ENCODE measurements around the gene FCHSD2.

The FCHSD2 gene

GRCh38 chr11:72962084-72962483, 180.0 kb downstream of the FCHSD2 start:
- DNase-seq = no peak

DNA sequence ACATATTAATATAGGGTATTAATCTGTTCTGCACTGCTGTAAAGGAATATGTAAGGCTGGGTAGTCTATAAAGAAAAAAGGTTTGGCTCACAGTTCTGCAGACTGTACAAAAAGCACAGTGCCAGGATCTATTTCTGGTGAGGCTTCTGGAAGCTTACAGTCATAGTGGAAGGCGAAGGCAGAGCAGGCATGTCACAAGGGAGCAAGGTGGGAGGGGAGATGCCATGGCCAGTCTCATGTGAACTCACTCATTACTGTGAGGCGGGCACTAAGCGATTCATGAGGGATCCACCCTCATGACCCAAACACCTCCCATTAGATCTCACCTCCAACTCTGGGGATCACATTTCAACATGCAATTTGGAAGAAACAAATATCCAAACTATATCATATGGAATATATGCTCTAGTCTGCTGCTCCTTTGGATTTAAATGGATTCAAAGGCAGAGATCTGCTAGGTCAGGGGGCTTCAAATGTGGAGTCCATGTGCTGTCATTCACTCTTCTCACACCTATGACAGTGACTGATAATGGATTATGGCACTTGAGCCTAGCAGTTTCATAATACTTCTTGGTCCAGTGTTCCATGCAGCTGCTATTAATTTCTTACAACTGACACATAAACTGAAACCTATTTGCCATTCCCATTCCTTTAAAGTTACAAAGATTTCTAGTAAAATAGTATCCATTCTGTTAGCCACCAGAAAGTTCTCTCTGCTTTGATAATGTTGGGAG, 182.0 kb downstream of the FCHSD2 start:
- DNase-seq = no peak

- no peak for DNase-seq
Observed at GRCh38 chr11:72958791-72959190, 183.3 kb downstream of the FCHSD2 start.

DNA sequence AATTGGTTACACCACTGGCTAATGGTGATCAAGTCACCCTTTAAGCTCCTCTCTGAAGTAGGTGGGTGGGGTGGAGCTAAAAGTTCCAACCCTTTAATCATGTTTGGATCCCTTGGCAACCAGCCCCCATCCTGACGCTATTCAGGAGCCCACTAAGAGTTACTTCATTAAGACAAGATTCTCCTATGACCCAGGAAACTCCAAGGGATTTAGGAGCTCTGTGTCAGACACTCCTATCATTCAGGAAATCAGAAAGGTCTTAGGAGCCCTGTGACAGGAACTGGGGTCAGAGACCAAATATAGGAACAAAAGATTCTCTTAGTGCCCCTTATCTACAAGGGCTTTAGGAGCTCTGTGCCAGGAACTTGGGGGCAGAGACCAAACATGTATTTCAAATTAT, 186.7 kb downstream of the FCHSD2 start:
- DNase-seq = no peak

GRCh38 chr11:72954860-72955259, 187.3 kb downstream of the FCHSD2 start:
- no peak for DNase-seq

DNA sequence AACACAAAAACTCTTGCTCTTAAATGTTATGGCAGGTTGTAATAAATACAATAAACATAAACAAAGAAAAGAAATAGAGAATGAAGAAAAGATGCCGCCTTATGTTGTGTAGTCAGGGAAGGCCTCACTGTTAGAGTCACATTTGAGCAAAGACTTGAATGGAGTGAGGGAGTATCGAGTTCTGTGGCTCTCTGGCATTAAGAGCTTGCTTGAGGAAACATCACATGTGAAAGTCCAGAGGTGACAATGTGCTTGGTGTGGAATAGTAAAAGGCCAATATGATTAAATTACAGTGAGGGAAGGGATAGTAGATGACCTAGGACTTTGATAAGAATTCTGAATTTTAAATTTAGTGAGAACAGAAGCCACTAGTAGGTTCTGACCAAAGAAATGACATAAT, 188.5 kb downstream of the FCHSD2 start:
- DNase-seq = no peak

DNA sequence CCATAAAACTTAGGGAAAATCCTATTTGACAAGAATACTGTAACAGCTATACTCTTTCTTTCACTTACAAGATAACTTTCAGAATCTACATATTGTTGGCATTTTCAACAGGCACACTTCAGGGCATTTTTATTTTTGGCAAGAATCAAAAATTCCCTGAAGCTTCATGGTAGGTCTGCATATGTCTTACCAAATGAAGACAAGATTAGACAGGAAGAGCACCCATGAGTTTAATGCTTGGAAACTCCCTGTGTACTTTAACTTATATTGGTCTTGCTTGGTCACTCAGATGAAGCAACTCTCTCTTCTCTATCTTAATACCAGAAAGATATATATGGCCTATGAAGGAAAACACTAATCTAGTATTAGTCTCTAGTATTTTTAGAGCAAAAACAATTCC, 190.2 kb downstream of the FCHSD2 start:
- no peak for DNase-seq

- peak in 1 of 2 donors; percentile 35 for DNase-seq
Observed at GRCh38 chr11:72951193-72951592, 190.9 kb downstream of the FCHSD2 start.

DNA sequence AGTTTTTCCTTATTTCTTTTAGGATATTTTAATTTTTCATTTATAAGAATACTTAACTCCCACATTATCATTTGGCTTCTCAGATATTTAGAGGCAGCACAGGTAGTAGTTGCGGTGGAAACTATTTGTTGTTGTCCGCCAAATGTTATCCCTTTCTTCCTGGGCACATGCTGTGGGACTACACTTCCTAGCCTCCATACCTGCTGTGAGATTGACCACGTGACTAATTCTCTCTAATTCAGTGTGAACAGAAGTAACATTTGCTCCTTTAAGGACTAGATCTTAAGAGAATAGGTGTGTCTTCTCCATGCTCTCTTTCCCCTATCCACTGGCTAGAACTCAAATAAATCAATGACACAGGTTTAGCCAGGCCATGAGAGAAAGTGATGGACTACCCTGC, 191.4 kb downstream of the FCHSD2 start:
- DNase-seq = no peak

DNA sequence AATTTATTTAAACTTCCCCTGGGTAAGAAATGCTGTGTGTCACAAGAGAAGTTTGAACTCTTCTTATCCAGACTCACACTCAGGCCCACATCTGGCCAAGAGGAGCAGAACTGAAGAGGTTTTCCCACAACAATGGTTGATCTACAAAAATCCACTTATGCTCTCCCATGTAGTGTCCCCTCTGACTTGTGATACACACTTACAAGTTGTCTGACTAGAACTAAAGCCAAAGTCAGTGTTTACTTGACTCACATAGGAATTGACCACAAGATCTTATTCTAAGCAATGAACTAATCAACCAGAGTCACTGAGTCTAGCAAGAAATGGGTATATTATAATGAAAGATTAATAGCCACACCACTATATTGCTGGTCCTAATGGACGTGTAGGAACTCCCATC, 194.9 kb downstream of the FCHSD2 start:
- no peak for DNase-seq

DNA sequence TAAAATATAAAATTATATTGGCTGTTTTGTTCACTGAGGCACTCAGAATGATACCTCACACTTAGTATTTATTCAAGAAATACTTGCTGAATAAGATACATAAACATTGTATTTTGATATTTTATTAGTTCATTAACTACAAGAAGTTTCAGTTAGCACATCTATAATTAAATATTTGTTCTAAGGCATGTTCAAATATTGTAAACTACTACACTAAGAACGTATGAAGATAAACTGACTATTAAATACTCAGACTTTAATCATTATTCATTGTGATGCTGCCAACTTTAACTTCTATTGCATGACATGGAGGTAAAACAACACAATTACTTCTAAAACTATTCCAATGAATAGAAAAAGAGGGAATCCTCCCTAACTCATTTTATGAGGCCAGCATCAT, 198.5 kb downstream of the FCHSD2 start:
- no peak for DNase-seq

GRCh38 chr11:72940417-72940816, 201.7 kb downstream of the FCHSD2 start:
- DNase-seq = no peak

DNA sequence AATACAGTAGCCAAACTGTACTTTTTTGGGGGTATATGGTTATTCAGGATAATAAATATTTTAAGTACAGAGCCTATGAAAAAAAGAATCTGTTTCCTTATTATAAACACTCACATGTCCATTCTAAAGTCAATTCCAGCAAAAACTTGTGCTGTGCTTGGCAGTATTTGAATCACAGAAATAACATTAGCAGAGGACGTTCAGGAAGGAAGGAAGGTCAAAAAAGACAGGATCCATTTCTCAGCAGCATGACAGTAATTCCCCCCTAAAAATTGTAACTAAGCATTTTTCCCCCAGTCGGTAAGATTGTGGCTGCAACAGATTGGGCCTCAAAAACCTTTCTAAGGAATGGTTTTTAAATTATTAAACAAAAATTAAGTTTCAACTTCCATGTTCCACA, 203.1 kb downstream of the FCHSD2 start:
- no peak for DNase-seq

- DNase-seq = no peak
Observed at GRCh38 chr11:72937439-72937838, 204.7 kb downstream of the FCHSD2 start.

DNA sequence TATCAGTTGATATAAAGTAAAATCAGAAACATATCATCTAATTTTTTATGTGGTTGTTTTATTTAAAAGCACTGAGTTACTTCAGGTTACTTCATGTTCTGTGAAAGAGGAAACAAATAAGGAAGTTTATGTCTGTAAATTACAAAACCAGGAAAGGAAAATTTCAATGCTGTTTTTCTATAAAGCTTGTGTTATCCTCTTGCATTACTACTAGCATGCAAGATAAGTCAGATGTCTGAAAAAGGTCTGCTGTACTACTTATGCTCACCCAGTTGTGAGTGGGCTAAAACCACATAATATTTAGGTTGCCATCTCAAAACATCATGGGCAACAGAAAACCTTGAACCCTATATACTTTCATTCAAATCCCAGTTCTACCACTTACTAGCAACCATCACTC, 206.4 kb downstream of the FCHSD2 start:
- DNase-seq = no peak

- DNase-seq = no peak
Observed at GRCh38 chr11:72932132-72932570, 210.0 kb downstream of the FCHSD2 start.

- DNase-seq = no peak
Observed at GRCh38 chr11:72930008-72930407, 212.1 kb downstream of the FCHSD2 start.

DNA sequence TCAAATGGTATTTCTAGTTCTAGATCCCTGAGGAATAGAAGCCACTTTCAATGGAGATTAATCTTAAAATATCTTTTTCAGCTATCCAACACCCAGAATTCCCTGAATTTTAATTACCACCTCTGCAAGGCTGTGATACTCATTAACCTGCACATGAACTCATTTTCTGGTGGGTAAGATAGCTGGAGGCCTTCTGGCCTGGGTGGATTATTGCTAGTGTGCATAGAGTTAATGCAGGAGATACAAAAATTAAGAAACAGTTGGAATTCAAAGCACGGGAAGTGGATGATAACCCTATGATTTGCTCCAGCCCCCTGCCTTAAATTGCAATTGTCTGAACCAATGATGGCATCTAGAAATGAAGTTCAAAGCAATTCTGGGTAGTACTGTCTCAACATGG, 212.9 kb downstream of the FCHSD2 start:
- no peak for DNase-seq

DNA sequence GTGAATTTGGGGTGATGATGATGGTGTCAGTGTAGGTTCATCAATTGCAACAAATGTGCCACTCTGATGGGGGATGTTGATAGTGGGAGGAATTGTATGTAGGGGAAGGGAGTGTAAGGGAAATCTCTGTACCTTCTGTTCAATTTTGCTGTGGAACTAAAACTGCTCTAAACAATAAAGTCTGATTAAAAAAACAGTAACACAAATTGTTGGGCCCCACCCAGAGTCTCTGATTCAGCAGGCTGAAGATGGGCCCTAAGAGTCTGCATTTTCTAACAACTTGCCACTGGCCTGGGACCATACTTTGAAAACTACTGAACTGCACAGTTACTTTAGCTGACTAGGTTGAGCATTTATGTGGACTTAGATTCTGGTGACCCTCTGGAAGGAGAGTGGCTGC, 214.7 kb downstream of the FCHSD2 start:
- DNase-seq = no peak

DNA sequence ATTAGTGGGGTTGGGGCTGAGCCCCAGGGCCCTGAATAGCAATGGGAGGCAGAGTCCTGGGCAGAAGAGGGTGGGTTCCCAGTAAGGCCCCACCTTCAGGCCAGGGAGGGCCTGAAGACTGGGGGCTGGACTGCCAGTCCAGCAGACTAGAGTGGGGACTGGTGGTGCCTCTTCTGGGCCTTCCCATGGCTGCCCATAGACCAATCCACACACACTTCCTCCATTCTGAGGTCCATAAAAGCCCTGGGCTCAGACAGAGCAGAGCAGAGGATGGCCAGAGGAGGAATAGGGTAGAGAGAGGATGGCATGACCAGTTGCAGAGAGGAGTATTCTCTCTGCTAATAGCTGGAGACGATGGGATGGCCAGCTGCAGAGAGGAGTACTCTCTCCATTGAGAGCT, 216.0 kb downstream of the FCHSD2 start:
- DNase-seq = no peak

- DNase-seq = no peak
Observed at GRCh38 chr11:72925656-72926055, 216.5 kb downstream of the FCHSD2 start.

DNA sequence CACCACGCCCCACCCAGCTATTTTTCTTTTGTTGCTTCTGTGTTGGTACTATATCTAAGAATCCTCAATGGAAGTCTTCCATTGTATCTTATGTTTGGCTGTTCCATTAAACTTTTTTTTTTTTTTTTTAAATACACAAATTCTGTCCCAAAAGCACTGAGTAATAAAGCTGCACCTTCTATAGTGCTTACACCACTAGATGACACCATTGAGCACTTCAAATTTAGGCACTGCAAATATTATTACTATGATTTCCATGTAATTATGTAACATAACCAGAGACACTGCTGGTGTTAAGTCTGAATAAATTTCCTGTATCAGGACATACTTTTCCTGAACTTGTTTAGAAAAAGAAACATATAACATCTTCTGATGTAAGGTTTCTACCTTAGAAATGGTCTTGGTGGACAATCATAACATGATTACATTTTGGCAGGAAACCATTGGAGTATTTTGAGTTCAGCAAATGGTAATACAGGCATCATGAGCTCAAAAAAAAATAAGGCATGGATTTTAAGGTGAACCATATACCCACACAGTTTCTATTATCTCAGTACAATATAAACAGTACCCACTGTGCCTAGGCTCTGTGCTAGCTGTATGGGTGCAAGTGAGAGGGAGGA, 217.4 kb downstream of the FCHSD2 start:
- peak in 1 of 2 donors; percentile 55 for DNase-seq

DNA sequence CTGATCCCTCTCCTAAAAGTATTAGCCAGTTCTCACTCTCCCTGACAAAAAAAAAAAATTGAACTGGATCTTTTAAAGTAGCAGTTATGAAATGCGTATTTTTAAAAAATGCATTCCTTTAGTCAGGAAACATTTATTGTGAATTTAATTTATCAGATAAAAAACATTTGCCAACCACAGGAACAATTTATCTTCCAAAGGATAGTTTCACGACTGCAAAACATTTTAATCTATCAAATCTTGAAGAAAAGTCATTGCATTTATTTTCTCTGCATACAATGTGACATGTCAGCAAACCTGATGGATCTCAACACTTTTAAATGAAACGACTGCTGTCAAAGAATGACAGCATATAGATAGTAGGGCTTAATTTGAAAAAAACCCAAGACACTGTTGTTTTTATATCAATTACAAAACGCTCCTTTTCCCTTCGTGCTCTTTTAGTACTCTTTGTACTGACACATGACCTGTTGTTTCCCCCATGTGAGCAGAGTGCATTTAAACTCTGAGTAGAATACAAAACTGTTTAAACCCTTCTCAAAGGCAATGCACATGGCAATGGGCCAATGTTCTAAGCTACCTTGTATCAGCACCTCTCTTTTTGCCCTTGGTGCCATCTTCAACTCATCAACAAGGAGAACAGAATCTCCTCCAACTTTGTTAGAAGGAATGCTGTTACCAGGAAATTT, 220.9 kb downstream of the FCHSD2 start:
- no peak for DNase-seq

DNA sequence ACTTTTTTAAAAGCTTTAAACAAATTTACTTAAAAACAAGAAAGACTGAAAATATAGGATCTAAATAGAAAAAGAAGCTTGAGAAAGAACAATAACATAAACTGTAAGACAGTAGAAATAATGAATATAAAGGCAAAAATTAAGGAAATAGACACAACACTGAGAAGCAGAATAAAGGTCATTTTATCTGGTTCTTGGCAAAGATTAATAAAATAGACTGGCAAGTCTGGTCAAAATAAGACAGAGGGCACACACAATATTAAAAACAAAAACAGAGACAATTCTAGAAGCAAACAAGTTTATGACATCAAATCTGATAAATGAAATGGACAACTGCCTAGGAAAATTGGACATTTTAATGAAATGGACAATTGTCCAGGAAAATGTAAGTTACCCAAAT, 222.1 kb downstream of the FCHSD2 start:
- no peak for DNase-seq

All from CD4-positive, alpha-beta T cell treated with Interleukin-4 for 1 hour (primary cell).